Measurements from ENCODE around the gene SPSB1. TPM values are rescaled to one million over a fixed set of nuclear protein-coding genes. Genes with fewer than 3 reads are reported as not detected.

The SPSB1 gene
- total RNA-seq, 1 donor from 2014 or later = 17.6 TPM

- peaks cover 3% of the 10 kb centered on the region for H3K27me3 ChIP-seq (ENCODE audit: control insufficient read depth, insufficient read depth, low read length)
- no peak for FAIRE-seq
- no peaks in the 10 kb centered on the region for H3K36me3 ChIP-seq (ENCODE audit: control insufficient read depth, insufficient read depth, low read length)
- DNase-seq (ENCODE audit: low read depth) = no peak
- no peak for TF ChIP-seq CTCF (IDR thresholded peaks at IDR 0.05; ENCODE audit: insufficient read depth, low read length, severe bottlenecking)
- H3K4me3 ChIP-seq (ENCODE audit: low read depth, low read length) = no peak overlapping the region
Measured at GRCh38 chr1:9397997-9398526, 105.4 kb downstream of the SPSB1 start.

DNA sequence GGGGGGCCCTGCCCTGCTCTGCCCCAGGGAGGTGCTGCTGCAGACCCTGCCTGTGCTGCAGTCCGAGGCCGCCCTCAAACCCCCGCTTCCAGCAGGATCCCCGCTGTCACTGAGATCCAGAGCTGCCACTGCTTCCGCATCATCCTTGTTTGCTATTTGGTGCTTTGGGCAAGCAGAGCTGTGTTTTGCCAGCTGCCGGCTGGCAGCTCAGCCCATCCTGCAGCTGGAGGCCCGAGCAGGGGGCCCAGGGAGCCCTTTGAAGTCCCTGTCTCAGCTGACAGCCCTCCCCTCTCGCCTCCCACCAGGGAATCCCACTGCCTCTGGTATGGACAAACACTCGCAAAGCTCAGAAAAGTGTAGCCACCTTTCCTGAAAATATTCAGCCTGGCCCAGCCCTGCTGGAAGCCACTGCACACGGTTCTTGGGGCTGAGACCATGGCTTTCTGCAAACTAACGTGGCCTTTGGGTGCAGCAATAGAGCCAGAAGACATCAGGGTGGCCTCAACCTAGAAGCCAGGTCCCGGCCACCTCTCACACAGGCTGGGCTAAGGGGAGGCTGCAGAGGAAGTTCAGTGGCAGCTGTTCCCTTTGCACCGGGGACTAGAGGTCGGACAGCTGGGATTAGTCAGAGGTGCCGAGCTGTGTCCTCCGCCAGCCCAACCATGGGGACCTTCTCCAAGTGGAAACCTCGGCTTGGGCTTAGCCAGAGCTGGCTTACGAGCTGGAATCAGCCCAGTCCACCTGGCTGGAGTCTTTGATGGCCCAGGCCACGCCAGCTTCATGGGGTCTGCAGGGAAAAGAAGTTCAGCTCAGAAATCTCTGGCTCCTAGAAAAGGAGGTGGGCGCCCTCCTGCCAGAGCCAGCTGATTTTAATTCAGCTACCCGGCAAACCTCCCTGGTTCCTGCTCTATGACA, 107.1 kb downstream of the SPSB1 start:
- peaks cover 3% of the 10 kb centered on the region for H3K27me3 ChIP-seq (ENCODE audit: control insufficient read depth, insufficient read depth, low read length)
- H3K36me3 ChIP-seq (ENCODE audit: control insufficient read depth, insufficient read depth, low read length) = no peaks in the 10 kb centered on the region
- FAIRE-seq (no peak), DNase-seq (ENCODE audit: low read depth) (no peak)
- H3K4me3 ChIP-seq (ENCODE audit: low read depth, low read length) = no peak overlapping the region
- TF ChIP-seq CTCF (IDR thresholded peaks at IDR 0.05; ENCODE audit: insufficient read depth, low read length, severe bottlenecking) = no peak

DNA sequence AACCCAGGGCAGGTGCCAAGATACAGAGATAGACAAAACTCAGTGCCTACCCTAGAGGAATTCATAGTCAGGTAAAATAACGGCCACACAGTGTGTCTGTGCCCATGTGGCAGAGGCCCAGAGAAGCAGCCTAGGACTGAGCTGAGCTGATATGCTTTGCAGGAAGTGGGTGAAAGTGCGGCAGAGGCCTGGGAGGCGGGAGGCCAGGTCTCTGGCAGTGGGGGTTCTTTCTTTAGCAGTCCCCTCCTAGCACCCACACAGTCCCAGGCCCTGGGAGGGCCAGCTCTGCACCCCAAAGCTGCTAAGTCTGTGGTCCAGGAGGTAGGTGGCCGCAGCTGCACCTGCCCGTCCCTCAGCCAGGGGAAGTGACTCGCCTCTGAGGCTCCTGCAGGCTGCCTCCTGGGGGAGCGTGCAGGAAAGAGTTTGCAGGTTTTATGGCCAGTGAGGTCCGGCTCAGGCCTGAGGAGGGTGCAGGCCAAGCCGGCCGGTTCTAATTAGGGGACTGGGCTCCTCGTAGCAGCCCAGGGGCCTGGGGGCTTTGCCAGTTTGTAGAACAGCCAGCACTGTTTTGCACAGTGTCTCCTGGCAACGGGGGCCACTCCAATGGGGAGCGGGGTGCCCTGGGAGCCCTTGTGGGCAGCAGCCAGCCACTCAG, 107.9 kb downstream of the SPSB1 start:
- peaks cover 3% of the 10 kb centered on the region for H3K27me3 ChIP-seq (ENCODE audit: control insufficient read depth, insufficient read depth, low read length)
- FAIRE-seq (no peak), DNase-seq (ENCODE audit: low read depth) (no peak)
- peak; percentile 15 for TF ChIP-seq CTCF (IDR thresholded peaks at IDR 0.05; ENCODE audit: insufficient read depth, low read length, severe bottlenecking)
- no peak overlapping the region for H3K4me3 ChIP-seq (ENCODE audit: low read depth, low read length)
- H3K36me3 ChIP-seq (ENCODE audit: control insufficient read depth, insufficient read depth, low read length) = no peaks in the 10 kb centered on the region

GRCh38 chr1:9401080-9401453, 108.4 kb downstream of the SPSB1 start:
- Histone ChIP-seq H3K36me3 (ENCODE audit: control insufficient read depth, insufficient read depth, low read length) (no peaks in the 10 kb centered on the region), H3K27me3 (ENCODE audit: control insufficient read depth, insufficient read depth, low read length) (peaks cover 3% of the 10 kb centered on the region), H3K4me3 (ENCODE audit: low read depth, low read length) (no peak overlapping the region)
- DNase-seq (ENCODE audit: low read depth) (no peak), FAIRE-seq (no peak)
- no peak for TF ChIP-seq CTCF (IDR thresholded peaks at IDR 0.05; ENCODE audit: insufficient read depth, low read length, severe bottlenecking)

GRCh38 chr1:9402256-9402616, 109.5 kb downstream of the SPSB1 start:
- no peak for DNase-seq (ENCODE audit: low read depth)
- no peak for TF ChIP-seq CTCF (IDR thresholded peaks at IDR 0.05; ENCODE audit: insufficient read depth, low read length, severe bottlenecking)
- Histone ChIP-seq H3K36me3 (ENCODE audit: control insufficient read depth, insufficient read depth, low read length) (no peaks in the 10 kb centered on the region), H3K4me3 (ENCODE audit: low read depth, low read length) (no peak overlapping the region), H3K27me3 (ENCODE audit: control insufficient read depth, insufficient read depth, low read length) (peaks cover 2% of the 10 kb centered on the region)
- FAIRE-seq = no peak
